Nephron progenitor cell (in vitro differentiated cells): Measurements from ENCODE around the gene GLS2.

Experiments used
- DNase-seq: peaks from one replicate; pipeline ENCODE4 v3.0.0; 2021
- H3K27ac Mint-ChIP-seq: 2 replicates; pipeline ENCODE4 v1.8.0; 2021; ENCODE audit warnings: mild to moderate bottlenecking, moderate library complexity, mixed read lengths
- H3K27me3 Mint-ChIP-seq: 2 replicates; pipeline ENCODE4 v1.8.0; 2021; ENCODE audit warnings: mild to moderate bottlenecking, low read depth, mixed read lengths; ENCODE audit not compliant: poor library complexity
- H3K36me3 Mint-ChIP-seq: 2 replicates; pipeline ENCODE4 v1.8.0; 2021; ENCODE audit warnings: low read depth, mixed read lengths
- H3K4me1 Mint-ChIP-seq: 2 replicates; pipeline ENCODE4 v1.8.0; 2021; ENCODE audit warnings: mixed read lengths
- H3K4me3 Mint-ChIP-seq: 2 replicates; pipeline ENCODE4 v1.8.0; 2021; ENCODE audit warnings: mild to moderate bottlenecking, moderate library complexity, mixed read lengths
- H3K9me3 Mint-ChIP-seq: 2 replicates; pipeline ENCODE4 v1.8.0; 2021; ENCODE audit warnings: mild to moderate bottlenecking, moderate library complexity, mixed read lengths
- CTCF ChIP-seq: fragments of 200-600 bp; sonication (generic); IDR thresholded peaks from 2 replicates; pipeline ENCODE4 v1.5.0; 2021; ENCODE audit warnings: antibody characterized with exemption

GLS2 gene

GRCh38 chr12:56522411-56523193 lies 34.6 kb upstream of the GLS2 start:
- no peak for TF ChIP-seq CTCF

GRCh38 chr12:56521590-56522371 lies 33.8 kb upstream of the GLS2 start, which contains the start of gene RBMS2:
TSS of gene RBMS2 (plus strand) at chr12:56521820. CDS start at chr12:56522024, 204 bp downstream.
- peaks cover 29% of the 10 kb centered on the region for H3K4me1 Mint-ChIP-seq

More at GRCh38 chr12:56522411-56523193, 34.6 kb upstream of the GLS2 start:
- Mint-ChIP-seq H3K27me3 (no peaks in the 10 kb centered on the region), H3K9me3 (no peaks in the 10 kb centered on the region), H3K4me3 (peak overlapping the region; percentile 92), H3K36me3 (no peaks in the 10 kb centered on the region), H3K27ac (peak overlapping the region; percentile 71), H3K4me1 (peaks cover 32% of the 10 kb centered on the region)
- no peak for DNase-seq

GRCh38 chr12:56521209-56521589 lies 33.2 kb upstream of the GLS2 start:
- Mint-ChIP-seq H3K27me3 (no peaks in the 10 kb centered on the region), H3K27ac (peak overlapping the region; percentile 89), H3K36me3 (no peaks in the 10 kb centered on the region), H3K4me3 (peak overlapping the region; percentile 92), H3K9me3 (no peaks in the 10 kb centered on the region), H3K4me1 (peaks cover 24% of the 10 kb centered on the region)
- no peak for TF ChIP-seq CTCF
- no peak for DNase-seq

More at GRCh38 chr12:56521590-56522371, 33.8 kb upstream of the GLS2 start, which contains the start of gene RBMS2:
- Mint-ChIP-seq H3K27ac (peak within 1 kb of the TSS; percentile 89), H3K9me3 (no peaks in the 10 kb centered on the region), H3K4me3 (peak within 1 kb of the TSS; percentile 92), H3K36me3 (no peaks in the 10 kb centered on the region), H3K27me3 (no peaks in the 10 kb centered on the region)
- peak; percentile 62 for DNase-seq
- TF ChIP-seq CTCF: no peak

GRCh38 chr12:56520506-56520905 lies 32.5 kb upstream of the GLS2 start:
- no peak for DNase-seq
- H3K4me1 Mint-ChIP-seq: peaks cover 24% of the 10 kb centered on the region
- H3K4me3 Mint-ChIP-seq: no peak overlapping the region
- TF ChIP-seq CTCF: no peak
- H3K9me3 Mint-ChIP-seq: no peaks in the 10 kb centered on the region
- H3K27ac Mint-ChIP-seq: no peak overlapping the region
- H3K36me3 Mint-ChIP-seq: no peaks in the 10 kb centered on the region
- no peaks in the 10 kb centered on the region for H3K27me3 Mint-ChIP-seq

- Mint-ChIP-seq H3K9me3 (no peaks in the 10 kb centered on the region), H3K36me3 (no peaks in the 10 kb centered on the region), H3K27me3 (no peaks in the 10 kb centered on the region), H3K4me3 (no peak overlapping the region), H3K27ac (no peak overlapping the region), H3K4me1 (peaks cover 24% of the 10 kb centered on the region)
- no peak for DNase-seq
- no peak for TF ChIP-seq CTCF
These were observed 32.1 kb upstream of the GLS2 start for GRCh38 chr12:56520048-56520447.
